H9 (cell line): ENCODE results near the gene CCDC121. TPM values are rescaled to one million over a fixed set of nuclear protein-coding genes. Genes with fewer than 3 reads are reported as not detected.
"Not testable (repeated sequence)": the region's sequence is repeated elsewhere in the genome, so short reads cannot be mapped to it uniquely, and the experiment has no call there.

Source experiments
- DNase-seq: peaks from one replicate; pipeline ENCODE4 v3.0.0-alpha.2; 2017
- H2AFZ ChIP-seq: one replicate; pipeline ENCODE4 v1.6.1; 2013; ENCODE audit warnings: mild to moderate bottlenecking, low read length, control low read depth, moderate library complexity
- H2AK5ac ChIP-seq: 2 replicates; pipeline ENCODE4 v1.6.1; 2013; ENCODE audit warnings: low read length, control low read depth, mixed read lengths; ENCODE audit not compliant: insufficient read length
- H2BK120ac ChIP-seq: one replicate; pipeline ENCODE4 v1.6.1; 2013; ENCODE audit warnings: low read depth, mild to moderate bottlenecking, low read length, control low read depth, inconsistent platforms; ENCODE audit not compliant: poor library complexity, severe bottlenecking
- H2BK12ac ChIP-seq: 2 replicates; pipeline ENCODE4 v1.6.1; 2013; ENCODE audit warnings: low read length, control low read depth, mixed read lengths, low read depth; ENCODE audit not compliant: insufficient read length
- H2BK15ac ChIP-seq: 2 replicates; pipeline ENCODE4 v1.6.1; 2013; ENCODE audit warnings: low read depth, low read length, control low read depth
- H2BK20ac ChIP-seq: one replicate; pipeline ENCODE4 v1.6.1; 2013; ENCODE audit warnings: low read depth, mild to moderate bottlenecking, low read length, control low read depth, inconsistent platforms; ENCODE audit not compliant: poor library complexity, severe bottlenecking
- H2BK5ac ChIP-seq: 2 replicates; pipeline ENCODE4 v1.6.1; 2013; ENCODE audit warnings: low read length, control low read depth, mixed read lengths; ENCODE audit not compliant: insufficient read length
- H3K14ac ChIP-seq: 2 replicates; pipeline ENCODE4 v1.6.1; 2013; ENCODE audit warnings: low read length, control low read depth; ENCODE audit not compliant: insufficient read depth
- H3K18ac ChIP-seq: 2 replicates; pipeline ENCODE4 v1.6.1; 2013; ENCODE audit warnings: low read depth, mild to moderate bottlenecking, mixed read lengths, low read length, control low read depth; ENCODE audit not compliant: insufficient read length
- H3K23ac ChIP-seq: 2 replicates; pipeline ENCODE4 v1.6.1; 2013; ENCODE audit warnings: low read length, control low read depth, mixed read lengths, low read depth; ENCODE audit not compliant: insufficient read length
- H3K23me2 ChIP-seq: 2 replicates; pipeline ENCODE4 v1.6.1; 2013; ENCODE audit warnings: low read depth, mild to moderate bottlenecking, mixed read lengths, low read length, control low read depth; ENCODE audit not compliant: insufficient read length, poor library complexity, severe bottlenecking
- H3K27ac ChIP-seq: 2 replicates; pipeline ENCODE4 v1.5.1; 2013; ENCODE audit warnings: low read length, control low read depth, mixed read lengths, low read depth; ENCODE audit not compliant: insufficient read length
- H3K27me3 ChIP-seq: 2 replicates; pipeline ENCODE4 v1.6.1; 2013; ENCODE audit warnings: low read length, control low read depth, inconsistent platforms; ENCODE audit not compliant: insufficient read depth
- H3K4ac ChIP-seq: 2 replicates; pipeline ENCODE4 v1.6.1; 2013; ENCODE audit warnings: low read depth, mild to moderate bottlenecking, control low read depth, inconsistent platforms, low read length, moderate library complexity
- H3K4me1 ChIP-seq: 2 replicates; pipeline ENCODE4 v1.6.1; 2013; ENCODE audit warnings: low read length, control low read depth, inconsistent platforms; ENCODE audit not compliant: insufficient read depth
- H3K4me2 ChIP-seq: 2 replicates; pipeline ENCODE4 v1.6.1; 2013; ENCODE audit warnings: low read length, control low read depth, mixed read lengths; ENCODE audit not compliant: insufficient read length, insufficient read depth
- H3K56ac ChIP-seq: 2 replicates; pipeline ENCODE4 v1.6.1; 2013; ENCODE audit warnings: low read depth, mild to moderate bottlenecking, mixed read lengths, low read length, control low read depth; ENCODE audit not compliant: insufficient read length
- H3K79me1 ChIP-seq: 2 replicates; pipeline ENCODE4 v1.6.1; 2013; ENCODE audit warnings: low read depth, mild to moderate bottlenecking, moderate library complexity, low read length, control low read depth, inconsistent platforms; ENCODE audit not compliant: insufficient read depth, poor library complexity, severe bottlenecking
- H3K79me2 ChIP-seq: 2 replicates; pipeline ENCODE4 v1.6.1; 2013; ENCODE audit warnings: low read length, control low read depth, inconsistent platforms; ENCODE audit not compliant: insufficient read depth
- H3K9ac ChIP-seq: 2 replicates; pipeline ENCODE4 v1.6.1; 2013; ENCODE audit warnings: low read length, control low read depth, mixed read lengths; ENCODE audit not compliant: insufficient read length; ENCODE audit errors: extremely low read depth
- H3K9me3 ChIP-seq: one replicate; pipeline ENCODE4 v1.6.1; 2013; ENCODE audit warnings: low read depth, low read length, inconsistent platforms; ENCODE audit not compliant: control insufficient read depth
- H3T11ph ChIP-seq: one replicate; pipeline ENCODE4 v1.6.1; 2013; ENCODE audit warnings: mild to moderate bottlenecking, low read length, control low read depth, inconsistent platforms
- H4K20me1 ChIP-seq: one replicate; pipeline ENCODE4 v1.6.1; 2013; ENCODE audit not compliant: control insufficient read depth, insufficient read length, insufficient read depth
- H4K5ac ChIP-seq: 2 replicates; pipeline ENCODE4 v1.6.1; 2013; ENCODE audit warnings: low read depth, mild to moderate bottlenecking, mixed read lengths, low read length, control low read depth; ENCODE audit not compliant: insufficient read length
- H4K8ac ChIP-seq: replicated peaks from 2 replicates; pipeline ENCODE4 v1.6.1; 2013; ENCODE audit warnings: low read length, control low read depth, mixed read lengths, low read depth; ENCODE audit not compliant: insufficient read length
- H4K91ac ChIP-seq: 2 replicates; pipeline ENCODE4 v1.6.1; 2013; ENCODE audit warnings: low read depth, mild to moderate bottlenecking, moderate library complexity, mixed read lengths, low read length, control low read depth; ENCODE audit not compliant: insufficient read length
- H3K27ac Mint-ChIP-seq, 3 experiments: 2 replicates in 2 of 3; 3 replicates in 1 of 3; pipeline ENCODE4 v1.8.0; 2020 to 2021; ENCODE audit warnings: mixed read lengths in 3 of 3, mild to moderate bottlenecking in 1 of 3, moderate library complexity in 1 of 3
- H3K27me3 Mint-ChIP-seq: 2 replicates; pipeline ENCODE4 v1.8.0; 2021; ENCODE audit warnings: low read depth, mild to moderate bottlenecking, moderate library complexity, mixed read lengths
- H3K36me3 Mint-ChIP-seq, 3 experiments: 2 replicates in 2 of 3; 3 replicates in 1 of 3; pipeline ENCODE4 v1.8.0; 2020 to 2021; ENCODE audit warnings: low read depth in 3 of 3, mixed read lengths in 3 of 3; ENCODE audit not compliant: insufficient read depth in 1 of 3
- H3K4me1 Mint-ChIP-seq, 2 experiments: 2 replicates each; pipeline ENCODE4 v1.8.0; 2020; ENCODE audit warnings: mixed read lengths in 2 of 2
- H3K4me3 Mint-ChIP-seq, 2 experiments: 2 replicates in 1 of 2; 3 replicates in 1 of 2; pipeline ENCODE4 v1.8.0; 2020 to 2021; ENCODE audit warnings: mild to moderate bottlenecking in 2 of 2, mixed read lengths in 2 of 2, moderate library complexity in 1 of 2
- H3K9me3 Mint-ChIP-seq, 2 experiments: 2 replicates in 1 of 2; 3 replicates in 1 of 2; pipeline ENCODE4 v1.8.0; 2020; ENCODE audit warnings: mild to moderate bottlenecking in 2 of 2, mixed read lengths in 2 of 2, moderate library complexity in 1 of 2
- WGBS: extraction: QIAGEN DNeasy Blood & Tissue Kit; methylation state at CpG from one replicate; pipeline ENCODE4 v1.1.7; 2013; ENCODE audit warnings: missing lambda C conversion rate, low lambda C conversion rate, mixed read lengths; ENCODE audit not compliant: insufficient read length; ENCODE audit errors: extremely low coverage; 5-methylcytosine and 5-hydroxymethylcytosine counted together
- total RNA-seq: library from RNA; stranded (reverse); gene quantifications from 2 replicates; pipeline ENCODE4 v1.2.1, GENCODE V29; 2021
- TF ChIP-seq, protein P1 (sequence below): fragments of 200-600 bp; sonication (generic); conservative IDR thresholded peaks from 3 replicates; pipeline ENCODE4 v1.8.0; 2021; ENCODE audit warnings: antibody characterized with exemption, mild to moderate bottlenecking

The CCDC121 gene
- total RNA-seq, 1 experiment from 2014 or later: 1.2 TPM

DNA sequence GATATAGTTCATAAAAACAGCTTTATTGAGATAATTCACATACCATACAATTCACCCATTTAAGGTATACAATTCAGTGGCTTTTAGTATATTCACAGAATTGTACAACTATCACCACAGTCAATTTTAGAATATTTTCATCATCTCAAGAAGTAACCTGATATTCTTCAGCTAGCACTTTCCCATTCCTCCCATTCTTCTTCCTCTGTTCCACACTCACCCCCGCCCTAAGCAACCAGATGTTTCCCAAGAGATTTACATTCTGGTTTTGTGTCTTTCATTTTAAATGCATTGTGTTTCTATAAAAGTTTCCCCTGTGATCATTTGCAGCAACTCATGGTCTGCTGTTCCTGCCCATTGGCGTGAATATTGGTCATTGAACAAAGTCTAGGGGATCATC, 5.5 kb upstream of the CCDC121 start:
- DNase-seq: no peak
- H3K36me3 Mint-ChIP-seq: peaks cover 23 to 69% (median 61%) of the 10 kb centered on the region in 3 experiments
- H3K9me3 Mint-ChIP-seq: no peaks in the 10 kb centered on the region
- no peaks in the 10 kb centered on the region for H3K9me3 ChIP-seq
- no peak overlapping the region for H2BK15ac ChIP-seq
- H3K27ac ChIP-seq: no peak overlapping the region
- no peaks in the 10 kb centered on the region for H4K20me1 ChIP-seq
- WGBS: no CpG with 5 or more reads among the region's 2 CpGs
- no peak overlapping the region for H2AFZ ChIP-seq
- no peak overlapping the region for H2BK20ac ChIP-seq
- H3K9ac ChIP-seq: no peak overlapping the region
- no peaks in the 10 kb centered on the region for H3K79me2 ChIP-seq
- no peak overlapping the region for H4K91ac ChIP-seq
- TF ChIP-seq, protein P1, sequence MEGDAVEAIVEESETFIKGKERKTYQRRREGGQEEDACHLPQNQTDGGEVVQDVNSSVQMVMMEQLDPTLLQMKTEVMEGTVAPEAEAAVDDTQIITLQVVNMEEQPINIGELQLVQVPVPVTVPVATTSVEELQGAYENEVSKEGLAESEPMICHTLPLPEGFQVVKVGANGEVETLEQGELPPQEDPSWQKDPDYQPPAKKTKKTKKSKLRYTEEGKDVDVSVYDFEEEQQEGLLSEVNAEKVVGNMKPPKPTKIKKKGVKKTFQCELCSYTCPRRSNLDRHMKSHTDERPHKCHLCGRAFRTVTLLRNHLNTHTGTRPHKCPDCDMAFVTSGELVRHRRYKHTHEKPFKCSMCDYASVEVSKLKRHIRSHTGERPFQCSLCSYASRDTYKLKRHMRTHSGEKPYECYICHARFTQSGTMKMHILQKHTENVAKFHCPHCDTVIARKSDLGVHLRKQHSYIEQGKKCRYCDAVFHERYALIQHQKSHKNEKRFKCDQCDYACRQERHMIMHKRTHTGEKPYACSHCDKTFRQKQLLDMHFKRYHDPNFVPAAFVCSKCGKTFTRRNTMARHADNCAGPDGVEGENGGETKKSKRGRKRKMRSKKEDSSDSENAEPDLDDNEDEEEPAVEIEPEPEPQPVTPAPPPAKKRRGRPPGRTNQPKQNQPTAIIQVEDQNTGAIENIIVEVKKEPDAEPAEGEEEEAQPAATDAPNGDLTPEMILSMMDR: no peak
- no peaks in the 10 kb centered on the region for H3K79me1 ChIP-seq
- H3K4me1 ChIP-seq: no peaks in the 10 kb centered on the region
- H3K27me3 ChIP-seq: no peaks in the 10 kb centered on the region
- no peak overlapping the region for H2AK5ac ChIP-seq
- H4K8ac ChIP-seq: no peak overlapping the region
- no peak overlapping the region for H3T11ph ChIP-seq
- peaks cover 0 to 5% of the 10 kb centered on the region in 2 experiments; a peak in 2 of 4 replicates for H3K4me1 Mint-ChIP-seq
- H3K27me3 Mint-ChIP-seq: no peaks in the 10 kb centered on the region
- H2BK12ac ChIP-seq: no peak overlapping the region
- no peak overlapping the region for H3K27ac Mint-ChIP-seq
- H3K4me2 ChIP-seq: no peak overlapping the region
- no peak overlapping the region for H3K23ac ChIP-seq
- H3K4ac ChIP-seq: no peak overlapping the region
- H3K18ac ChIP-seq: no peak overlapping the region
- no peak overlapping the region for H3K56ac ChIP-seq
- H2BK120ac ChIP-seq: no peak overlapping the region
- H3K4me3 Mint-ChIP-seq: no peak overlapping the region
- no peak overlapping the region for H4K5ac ChIP-seq
- H3K23me2 ChIP-seq: no peaks in the 10 kb centered on the region
- H2BK5ac ChIP-seq: no peak overlapping the region
- H3K14ac ChIP-seq: no peak overlapping the region

DNA sequence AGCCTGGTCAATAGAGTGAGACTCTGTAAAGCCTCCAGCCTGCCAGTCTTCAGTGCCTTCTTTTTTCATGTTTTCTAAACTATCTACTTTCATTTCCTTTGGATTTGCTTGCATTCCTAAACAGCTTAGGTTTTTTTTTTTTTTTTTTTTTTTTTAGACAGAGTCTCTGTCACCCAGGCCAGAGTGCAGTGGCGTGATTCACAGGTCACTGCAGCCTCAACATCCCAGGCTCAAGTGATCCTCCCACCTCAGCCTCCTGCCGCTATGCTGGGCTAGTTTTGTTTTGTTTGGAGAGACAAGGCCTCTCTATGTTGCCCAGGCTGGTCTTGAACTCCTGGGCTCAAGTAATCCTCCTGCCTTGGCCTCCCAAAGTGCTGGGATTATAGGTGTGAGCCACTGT, 1.4 kb upstream of the CCDC121 start:
- peaks cover 16 to 44% (median 36%) of the 10 kb centered on the region in 3 experiments for H3K36me3 Mint-ChIP-seq

More for the DNA sequence above, 1.4 kb upstream of the CCDC121 start:
- H3K27ac Mint-ChIP-seq, H3K9me3 ChIP-seq, H3T11ph ChIP-seq, H2BK120ac ChIP-seq, H3K23me2 ChIP-seq, H4K91ac ChIP-seq, H3K23ac ChIP-seq, H4K20me1 ChIP-seq, H2BK15ac ChIP-seq, H3K27me3 Mint-ChIP-seq, H2BK12ac ChIP-seq, H3K18ac ChIP-seq, H3K79me2 ChIP-seq, H3K27ac ChIP-seq, H3K27me3 ChIP-seq, H2BK5ac ChIP-seq, H3K4me1 ChIP-seq, H3K4me3 Mint-ChIP-seq, H2BK20ac ChIP-seq, H3K56ac ChIP-seq, H3K9ac ChIP-seq, H3K9me3 Mint-ChIP-seq, H3K4me2 ChIP-seq, H4K8ac ChIP-seq, H3K4ac ChIP-seq, DNase-seq, H2AFZ ChIP-seq, H3K14ac ChIP-seq, H2AK5ac ChIP-seq, H4K5ac ChIP-seq, H3K79me1 ChIP-seq: not testable (repeated sequence)
- peaks cover 5 to 21% of the 10 kb centered on the region in 2 experiments for H3K4me1 Mint-ChIP-seq
- no CpG with 5 or more reads among the region's 2 CpGs for WGBS
